ENCODE results near the gene GBX2. TPM values are rescaled to one million over a fixed set of nuclear protein-coding genes. Genes with fewer than 3 reads are reported as not detected.

GBX2 gene
- total and polyA plus RNA-seq, 2 of the 13 experiments (the other 11 are each of a cell fraction or from before 2014, with no cell fraction given): not detected

DNA sequence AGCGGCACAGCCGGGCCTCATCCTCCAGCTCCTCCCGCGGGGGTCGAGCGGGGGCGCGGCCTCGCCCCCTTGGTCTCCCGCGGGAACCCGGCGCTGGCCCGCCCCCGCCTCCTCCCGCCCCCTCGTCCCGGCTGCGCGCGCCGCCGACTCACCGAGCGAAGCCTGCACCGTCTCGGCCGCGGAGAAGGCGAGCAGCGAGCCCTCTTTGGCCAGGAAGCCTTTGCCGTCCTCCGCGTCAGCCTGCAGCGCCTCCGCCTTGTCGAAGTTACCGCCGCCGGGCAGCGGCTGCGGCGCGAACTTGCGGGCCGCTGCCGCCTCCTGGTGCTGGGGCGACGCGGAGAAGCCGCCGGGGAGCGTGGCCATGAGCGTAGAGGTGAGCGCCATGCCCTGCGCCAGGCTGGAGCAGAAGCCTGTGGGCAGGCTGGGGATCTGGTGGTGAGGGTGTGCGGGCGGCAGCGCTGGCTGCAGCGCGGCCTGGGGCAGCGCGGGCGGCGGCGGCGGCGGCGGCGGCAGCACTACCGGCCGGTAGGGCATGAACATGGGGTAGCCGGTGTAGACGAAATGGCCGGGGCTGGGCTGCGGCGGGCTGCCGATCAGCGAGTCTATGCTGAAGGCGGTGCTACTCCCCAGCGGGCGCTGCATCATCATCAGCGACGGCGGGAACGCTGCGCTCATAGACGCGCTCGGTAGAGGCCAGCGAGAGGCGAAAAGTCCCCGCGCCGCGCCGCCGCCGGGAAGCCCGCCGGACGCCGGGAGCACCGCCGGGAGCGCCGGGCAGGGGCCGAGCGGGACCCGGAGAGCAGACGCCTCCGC lies 683 bp downstream of the GBX2 start (continued):
- TF ChIP-seq ERF (CRISPR knock-in tag; IDR thresholded peaks at IDR 0.05) (no peak), LCORL (IDR thresholded peaks at IDR 0.05) (no peak), LCORL (CRISPR knock-in tag; IDR thresholded peaks at IDR 0.05) (no peak), MAFG (CRISPR knock-in tag; IDR thresholded peaks at IDR 0.05) (no peak), TBX2 (CRISPR knock-in tag; IDR thresholded peaks at IDR 0.05; ENCODE audit: borderline replicate concordance) (peak; percentile 30; the same call in 1 of the 2 replicates), TOE1 (CRISPR knock-in tag; IDR thresholded peaks at IDR 0.05) (no peak), MLLT10 (CRISPR knock-in tag; IDR thresholded peaks at IDR 0.05) (no peak), ZNF225 (CRISPR knock-in tag; IDR thresholded peaks at IDR 0.05) (no peak), ZNF850 (CRISPR knock-in tag; conservative IDR thresholded peaks at IDR 0.05) (no peak), ZNF589 (CRISPR knock-in tag; conservative IDR thresholded peaks at IDR 0.05) (no peak), ZNF672 (CRISPR knock-in tag; IDR thresholded peaks at IDR 0.05) (no peak), XRCC5 (optimal IDR thresholded peaks at IDR 0.05; ENCODE audit: low read length) (no peak), ZFP37 (CRISPR knock-in tag; IDR thresholded peaks at IDR 0.05; ENCODE audit: borderline replicate concordance) (no peak), ZNF264 (CRISPR knock-in tag; IDR thresholded peaks at IDR 0.05) (no peak), TOPORS (CRISPR knock-in tag; IDR thresholded peaks at IDR 0.05) (0 out of 2 replicates have a peak, but pooled peaks have one; percentile 1), SOX13 (IDR thresholded peaks at IDR 0.05) (no peak), SOX13 (CRISPR knock-in tag; conservative IDR thresholded peaks at IDR 0.05 in 1 of 2, IDR thresholded peaks at IDR 0.05 in 1 of 2) (no peak), NFRKB (IDR thresholded peaks at IDR 0.05) (no peak)
- TF ChIP-seq, protein P1, sequence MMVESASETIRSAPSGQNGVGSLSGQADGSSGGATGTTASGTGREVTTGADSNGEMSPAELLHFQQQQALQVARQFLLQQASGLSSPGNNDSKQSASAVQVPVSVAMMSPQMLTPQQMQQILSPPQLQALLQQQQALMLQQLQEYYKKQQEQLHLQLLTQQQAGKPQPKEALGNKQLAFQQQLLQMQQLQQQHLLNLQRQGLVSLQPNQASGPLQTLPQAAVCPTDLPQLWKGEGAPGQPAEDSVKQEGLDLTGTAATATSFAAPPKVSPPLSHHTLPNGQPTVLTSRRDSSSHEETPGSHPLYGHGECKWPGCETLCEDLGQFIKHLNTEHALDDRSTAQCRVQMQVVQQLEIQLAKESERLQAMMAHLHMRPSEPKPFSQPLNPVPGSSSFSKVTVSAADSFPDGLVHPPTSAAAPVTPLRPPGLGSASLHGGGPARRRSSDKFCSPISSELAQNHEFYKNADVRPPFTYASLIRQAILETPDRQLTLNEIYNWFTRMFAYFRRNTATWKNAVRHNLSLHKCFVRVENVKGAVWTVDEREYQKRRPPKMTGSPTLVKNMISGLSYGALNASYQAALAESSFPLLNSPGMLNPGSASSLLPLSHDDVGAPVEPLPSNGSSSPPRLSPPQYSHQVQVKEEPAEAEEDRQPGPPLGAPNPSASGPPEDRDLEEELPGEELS (CRISPR knock-in tag; IDR thresholded peaks at IDR 0.05): peak; percentile 37; the same call in 1 of the 2 replicates
- TF ChIP-seq, protein P2, sequence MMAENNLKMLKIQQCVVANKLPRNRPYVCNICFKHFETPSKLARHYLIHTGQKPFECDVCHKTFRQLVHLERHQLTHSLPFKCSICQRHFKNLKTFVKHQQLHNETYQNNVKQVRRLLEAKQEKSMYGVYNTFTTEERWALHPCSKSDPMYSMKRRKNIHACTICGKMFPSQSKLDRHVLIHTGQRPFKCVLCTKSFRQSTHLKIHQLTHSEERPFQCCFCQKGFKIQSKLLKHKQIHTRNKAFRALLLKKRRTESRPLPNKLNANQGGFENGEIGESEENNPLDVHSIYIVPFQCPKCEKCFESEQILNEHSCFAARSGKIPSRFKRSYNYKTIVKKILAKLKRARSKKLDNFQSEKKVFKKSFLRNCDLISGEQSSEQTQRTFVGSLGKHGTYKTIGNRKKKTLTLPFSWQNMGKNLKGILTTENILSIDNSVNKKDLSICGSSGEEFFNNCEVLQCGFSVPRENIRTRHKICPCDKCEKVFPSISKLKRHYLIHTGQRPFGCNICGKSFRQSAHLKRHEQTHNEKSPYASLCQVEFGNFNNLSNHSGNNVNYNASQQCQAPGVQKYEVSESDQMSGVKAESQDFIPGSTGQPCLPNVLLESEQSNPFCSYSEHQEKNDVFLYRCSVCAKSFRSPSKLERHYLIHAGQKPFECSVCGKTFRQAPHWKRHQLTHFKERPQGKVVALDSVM (CRISPR knock-in tag; IDR thresholded peaks at IDR 0.05): no peak
- TF ChIP-seq, protein P3, sequence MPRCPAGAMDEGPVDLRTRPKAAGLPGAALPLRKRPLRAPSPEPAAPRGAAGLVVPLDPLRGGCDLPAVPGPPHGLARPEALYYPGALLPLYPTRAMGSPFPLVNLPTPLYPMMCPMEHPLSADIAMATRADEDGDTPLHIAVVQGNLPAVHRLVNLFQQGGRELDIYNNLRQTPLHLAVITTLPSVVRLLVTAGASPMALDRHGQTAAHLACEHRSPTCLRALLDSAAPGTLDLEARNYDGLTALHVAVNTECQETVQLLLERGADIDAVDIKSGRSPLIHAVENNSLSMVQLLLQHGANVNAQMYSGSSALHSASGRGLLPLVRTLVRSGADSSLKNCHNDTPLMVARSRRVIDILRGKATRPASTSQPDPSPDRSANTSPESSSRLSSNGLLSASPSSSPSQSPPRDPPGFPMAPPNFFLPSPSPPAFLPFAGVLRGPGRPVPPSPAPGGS (CRISPR knock-in tag; IDR thresholded peaks at IDR 0.05): peak; percentile 83; the same call in 1 of the 2 replicates
- TF ChIP-seq, protein P4, sequence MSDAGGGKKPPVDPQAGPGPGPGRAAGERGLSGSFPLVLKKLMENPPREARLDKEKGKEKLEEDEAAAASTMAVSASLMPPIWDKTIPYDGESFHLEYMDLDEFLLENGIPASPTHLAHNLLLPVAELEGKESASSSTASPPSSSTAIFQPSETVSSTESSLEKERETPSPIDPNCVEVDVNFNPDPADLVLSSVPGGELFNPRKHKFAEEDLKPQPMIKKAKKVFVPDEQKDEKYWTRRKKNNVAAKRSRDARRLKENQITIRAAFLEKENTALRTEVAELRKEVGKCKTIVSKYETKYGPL (CRISPR knock-in tag; IDR thresholded peaks at IDR 0.05): no peak
- TF ChIP-seq, protein P5, sequence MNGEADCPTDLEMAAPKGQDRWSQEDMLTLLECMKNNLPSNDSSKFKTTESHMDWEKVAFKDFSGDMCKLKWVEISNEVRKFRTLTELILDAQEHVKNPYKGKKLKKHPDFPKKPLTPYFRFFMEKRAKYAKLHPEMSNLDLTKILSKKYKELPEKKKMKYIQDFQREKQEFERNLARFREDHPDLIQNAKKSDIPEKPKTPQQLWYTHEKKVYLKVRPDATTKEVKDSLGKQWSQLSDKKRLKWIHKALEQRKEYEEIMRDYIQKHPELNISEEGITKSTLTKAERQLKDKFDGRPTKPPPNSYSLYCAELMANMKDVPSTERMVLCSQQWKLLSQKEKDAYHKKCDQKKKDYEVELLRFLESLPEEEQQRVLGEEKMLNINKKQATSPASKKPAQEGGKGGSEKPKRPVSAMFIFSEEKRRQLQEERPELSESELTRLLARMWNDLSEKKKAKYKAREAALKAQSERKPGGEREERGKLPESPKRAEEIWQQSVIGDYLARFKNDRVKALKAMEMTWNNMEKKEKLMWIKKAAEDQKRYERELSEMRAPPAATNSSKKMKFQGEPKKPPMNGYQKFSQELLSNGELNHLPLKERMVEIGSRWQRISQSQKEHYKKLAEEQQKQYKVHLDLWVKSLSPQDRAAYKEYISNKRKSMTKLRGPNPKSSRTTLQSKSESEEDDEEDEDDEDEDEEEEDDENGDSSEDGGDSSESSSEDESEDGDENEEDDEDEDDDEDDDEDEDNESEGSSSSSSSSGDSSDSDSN (CRISPR knock-in tag; IDR thresholded peaks at IDR 0.05): peak; percentile 96
